Prostate gland (tissue), 2 donors: ENCODE data around the gene TSPAN3. TPM values are rescaled to one million over a fixed set of nuclear protein-coding genes. Genes with fewer than 3 reads are reported as not detected.

Experiments
- DNase-seq: peaks from one replicate; pipeline ENCODE4 v3.0.0-alpha.2; 2019; ENCODE audit warnings: low spot score
- H3K27ac ChIP-seq, 2 donors: fragments of 200-600 bp; sonication (generic); 2 replicates each; pipeline ENCODE4 v1.5.1; 2017 to 2019
- H3K27me3 ChIP-seq: fragments of 200-600 bp; sonication (generic); replicated peaks from 2 replicates; pipeline ENCODE4 v1.5.1; 2019; ENCODE audit not compliant: insufficient read depth
- H3K36me3 ChIP-seq, 2 donors: fragments of 200-600 bp; sonication (generic); 1 replicate in 1 of 2; 2 replicates in 1 of 2; pipeline versions ENCODE4 v1.5.1 to v1.8.1; 2017 to 2019
- H3K4me1 ChIP-seq: fragments of 200-600 bp; sonication (generic); replicated peaks from 2 replicates; pipeline ENCODE4 v1.5.1; 2019
- H3K4me3 ChIP-seq, 2 donors: fragments of 200-600 bp; sonication (generic); 2 replicates each; pipeline ENCODE4 v1.5.1; 2017 to 2019
- H3K9me3 ChIP-seq: fragments of 200-600 bp; sonication (generic); 2 replicates; pipeline ENCODE4 v1.5.1; 2017
- POLR2A ChIP-seq: fragments of 450-650 bp; IDR thresholded peaks from one replicate; pipeline ENCODE4 v1.6.1; 2016; ENCODE audit warnings: antibody characterized with exemption, mild to moderate bottlenecking
- POLR2AphosphoS5 ChIP-seq: sonication (generic); formaldehyde crosslinking; IDR thresholded peaks from one replicate; pipeline ENCODE4 v1.6.1; 2017; ENCODE audit warnings: antibody characterized with exemption
- WGBS: methylation state at CpG from one replicate; pipeline ENCODE4 v1.1.5; 2018; 5-methylcytosine and 5-hydroxymethylcytosine counted together
- intact Hi-C: fragments of 100-400 bp; cut with DNase I; formaldehyde crosslinking; loops from one replicate; pipeline ENCODE4 v1.14.2; 2022
- total RNA-seq, 2 donors: library from RNA; depleted of rRNA; stranded (reverse); fragments of >200 nt; gene quantifications; one replicate each; pipeline ENCODE4 v1.1.0, GENCODE V29; 2016
- TF ChIP-seq, protein P1 (sequence below), 4 experiments: fragments of 200-600 bp in 2 of 4; fragments of 450-650 bp in 2 of 4; sonication (generic) in 2 of 4; IDR thresholded peaks; 1 replicate in 3 of 4; 2 replicates in 1 of 4; pipeline ENCODE4 v1.5.1; 2016 to 2019; ENCODE audit warnings: antibody characterized with exemption in 4 of 4, mild to moderate bottlenecking in 2 of 4, moderate library complexity in 2 of 4

Gene TSPAN3
- total RNA-seq, 2 donors from 2014 or later = 234 to 238 TPM

DNA sequence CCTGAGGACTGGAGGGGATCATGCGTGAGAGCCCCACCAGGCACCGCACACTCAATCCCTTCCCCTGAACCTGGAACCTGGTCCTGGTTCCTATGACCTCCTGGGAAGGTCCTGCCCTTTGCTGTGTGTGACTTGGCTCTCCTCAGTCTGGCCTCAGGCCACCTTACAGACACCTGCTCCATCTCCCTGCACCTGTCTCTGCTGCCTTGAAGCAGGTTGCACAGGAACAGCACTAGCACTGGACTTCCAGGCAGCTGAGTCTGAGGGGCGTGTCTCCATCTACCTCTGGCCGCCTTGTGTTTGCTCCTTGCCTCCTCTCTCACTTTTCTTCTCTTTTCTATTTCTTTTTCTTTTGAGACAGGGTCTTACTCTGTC is 60.6 kb downstream of the TSPAN3 start:
- intact Hi-C loops = no loop called here
- no peak overlapping the region for H3K27ac ChIP-seq
- 91% methylated on average over 4 of the region's 4 CpGs for WGBS
- TF ChIP-seq POLR2A = no peak
- TF ChIP-seq, protein P1, sequence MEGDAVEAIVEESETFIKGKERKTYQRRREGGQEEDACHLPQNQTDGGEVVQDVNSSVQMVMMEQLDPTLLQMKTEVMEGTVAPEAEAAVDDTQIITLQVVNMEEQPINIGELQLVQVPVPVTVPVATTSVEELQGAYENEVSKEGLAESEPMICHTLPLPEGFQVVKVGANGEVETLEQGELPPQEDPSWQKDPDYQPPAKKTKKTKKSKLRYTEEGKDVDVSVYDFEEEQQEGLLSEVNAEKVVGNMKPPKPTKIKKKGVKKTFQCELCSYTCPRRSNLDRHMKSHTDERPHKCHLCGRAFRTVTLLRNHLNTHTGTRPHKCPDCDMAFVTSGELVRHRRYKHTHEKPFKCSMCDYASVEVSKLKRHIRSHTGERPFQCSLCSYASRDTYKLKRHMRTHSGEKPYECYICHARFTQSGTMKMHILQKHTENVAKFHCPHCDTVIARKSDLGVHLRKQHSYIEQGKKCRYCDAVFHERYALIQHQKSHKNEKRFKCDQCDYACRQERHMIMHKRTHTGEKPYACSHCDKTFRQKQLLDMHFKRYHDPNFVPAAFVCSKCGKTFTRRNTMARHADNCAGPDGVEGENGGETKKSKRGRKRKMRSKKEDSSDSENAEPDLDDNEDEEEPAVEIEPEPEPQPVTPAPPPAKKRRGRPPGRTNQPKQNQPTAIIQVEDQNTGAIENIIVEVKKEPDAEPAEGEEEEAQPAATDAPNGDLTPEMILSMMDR (IDR thresholded peaks at IDR 0.05) = no peak
- TF ChIP-seq POLR2AphosphoS5 = no peak
- no peaks in the 10 kb centered on the region for H3K4me1 ChIP-seq
- no peak for DNase-seq
- H3K9me3 ChIP-seq = no peaks in the 10 kb centered on the region
- H3K36me3 ChIP-seq = no peaks in the 10 kb centered on the region
- no peak overlapping the region for H3K4me3 ChIP-seq
- H3K27me3 ChIP-seq = no peaks in the 10 kb centered on the region

DNA sequence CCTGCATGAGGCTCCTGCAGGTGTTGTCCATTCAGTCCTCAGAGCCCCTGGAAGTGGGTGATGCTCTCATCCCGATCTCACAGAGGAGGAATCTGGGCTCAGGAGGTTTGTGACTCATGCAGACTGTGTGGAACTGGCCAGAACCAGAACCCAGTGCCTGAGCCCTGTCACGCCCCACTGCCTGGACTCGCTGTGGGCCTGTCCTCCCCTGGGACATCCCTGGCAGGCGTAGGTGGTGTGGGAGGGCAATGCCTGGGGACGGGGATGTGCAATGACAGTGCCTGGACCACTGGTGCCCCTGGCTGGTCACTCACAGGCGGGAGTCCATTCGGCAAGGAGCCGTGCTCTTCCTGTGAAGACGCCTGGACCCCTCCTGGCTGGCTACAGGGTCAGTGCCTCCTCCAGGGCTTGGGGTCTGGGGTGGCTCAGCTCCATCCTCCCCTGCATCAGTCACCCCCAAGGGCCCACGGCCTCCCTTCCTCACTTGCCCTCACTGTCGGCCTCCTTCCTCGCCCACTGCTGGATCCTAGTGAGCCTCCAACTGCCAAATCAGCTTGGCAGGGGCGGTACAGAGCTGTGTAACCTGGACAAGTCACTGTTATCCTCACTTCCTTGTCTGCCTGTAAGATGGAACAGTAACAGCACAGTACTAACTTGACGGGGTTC is 61.1 kb downstream of the TSPAN3 start:
- 87% methylated on average over 14 of the region's 14 CpGs for WGBS
- H3K4me1 ChIP-seq = no peaks in the 10 kb centered on the region
- H3K27ac ChIP-seq = no peak overlapping the region
- no peak overlapping the region for H3K4me3 ChIP-seq
- TF ChIP-seq POLR2A = no peak
- TF ChIP-seq POLR2AphosphoS5 = no peak
- TF ChIP-seq, protein P1 (IDR thresholded peaks at IDR 0.05) = no peak
- H3K9me3 ChIP-seq = no peaks in the 10 kb centered on the region
- no peaks in the 10 kb centered on the region for H3K27me3 ChIP-seq
- intact Hi-C loops = no loop called here
- no peak for DNase-seq
- H3K36me3 ChIP-seq = no peaks in the 10 kb centered on the region

DNA sequence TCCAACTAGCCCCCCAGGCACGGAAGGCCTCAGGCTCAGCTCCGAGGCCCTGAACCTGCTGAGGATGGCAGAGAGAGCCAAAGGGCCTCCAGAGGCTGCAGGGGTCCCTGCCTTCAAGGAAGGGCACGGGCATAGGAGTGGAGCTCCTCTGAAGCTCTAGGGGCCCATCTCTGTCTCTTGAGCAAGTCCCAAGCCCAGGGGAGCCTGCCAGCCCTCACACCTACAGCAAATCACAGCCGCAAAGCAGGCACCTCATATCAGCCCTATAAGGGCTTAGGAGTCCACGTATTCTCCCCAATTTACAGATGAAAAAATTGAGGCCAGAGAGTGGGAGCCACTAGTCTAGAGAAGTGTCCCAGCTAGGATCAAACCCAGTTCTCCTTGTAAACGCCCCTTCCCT is 61.7 kb downstream of the TSPAN3 start:
- H3K27ac ChIP-seq = no peak overlapping the region
- no peaks in the 10 kb centered on the region for H3K9me3 ChIP-seq
- H3K27me3 ChIP-seq = no peaks in the 10 kb centered on the region
- DNase-seq = no peak
- intact Hi-C loops = no loop called here
- no peaks in the 10 kb centered on the region for H3K36me3 ChIP-seq
- no peaks in the 10 kb centered on the region for H3K4me1 ChIP-seq
- WGBS = 92% methylated on average over 6 of the region's 6 CpGs
- no peak overlapping the region for H3K4me3 ChIP-seq
- TF ChIP-seq POLR2AphosphoS5 = no peak
- TF ChIP-seq POLR2A = no peak

DNA sequence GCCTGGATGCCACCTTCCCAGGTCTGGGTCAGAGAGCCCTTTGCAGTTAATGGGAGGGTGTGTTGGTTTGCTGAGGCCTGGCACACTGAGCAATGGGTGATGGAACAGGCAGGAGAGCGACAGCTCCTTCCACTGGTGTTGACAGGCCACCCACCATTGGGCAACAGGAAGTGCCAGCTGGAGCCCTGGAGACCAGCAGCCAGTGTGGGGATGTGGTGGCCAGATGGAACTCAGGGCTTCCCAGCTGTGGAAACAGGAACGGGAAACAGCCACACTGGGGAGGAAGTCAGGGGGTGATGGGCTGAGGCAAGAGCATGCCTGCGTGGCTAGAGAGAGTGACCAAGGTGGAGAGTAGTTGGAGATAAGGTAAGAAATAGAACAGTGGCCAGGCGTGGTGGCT is 66.7 kb downstream of the TSPAN3 start:
- H3K4me1 ChIP-seq = no peaks in the 10 kb centered on the region
- H3K4me3 ChIP-seq = no peak overlapping the region
- H3K27ac ChIP-seq = no peak overlapping the region
- WGBS = 87% methylated on average over 4 of the region's 4 CpGs
- no peak for DNase-seq
- no peaks in the 10 kb centered on the region for H3K27me3 ChIP-seq
- H3K9me3 ChIP-seq = no peaks in the 10 kb centered on the region
- no peaks in the 10 kb centered on the region for H3K36me3 ChIP-seq
- TF ChIP-seq POLR2A = no peak
- TF ChIP-seq, protein P1 (IDR thresholded peaks at IDR 0.05) = no peak
- no peak for TF ChIP-seq POLR2AphosphoS5
- intact Hi-C loops = no loop called here

DNA sequence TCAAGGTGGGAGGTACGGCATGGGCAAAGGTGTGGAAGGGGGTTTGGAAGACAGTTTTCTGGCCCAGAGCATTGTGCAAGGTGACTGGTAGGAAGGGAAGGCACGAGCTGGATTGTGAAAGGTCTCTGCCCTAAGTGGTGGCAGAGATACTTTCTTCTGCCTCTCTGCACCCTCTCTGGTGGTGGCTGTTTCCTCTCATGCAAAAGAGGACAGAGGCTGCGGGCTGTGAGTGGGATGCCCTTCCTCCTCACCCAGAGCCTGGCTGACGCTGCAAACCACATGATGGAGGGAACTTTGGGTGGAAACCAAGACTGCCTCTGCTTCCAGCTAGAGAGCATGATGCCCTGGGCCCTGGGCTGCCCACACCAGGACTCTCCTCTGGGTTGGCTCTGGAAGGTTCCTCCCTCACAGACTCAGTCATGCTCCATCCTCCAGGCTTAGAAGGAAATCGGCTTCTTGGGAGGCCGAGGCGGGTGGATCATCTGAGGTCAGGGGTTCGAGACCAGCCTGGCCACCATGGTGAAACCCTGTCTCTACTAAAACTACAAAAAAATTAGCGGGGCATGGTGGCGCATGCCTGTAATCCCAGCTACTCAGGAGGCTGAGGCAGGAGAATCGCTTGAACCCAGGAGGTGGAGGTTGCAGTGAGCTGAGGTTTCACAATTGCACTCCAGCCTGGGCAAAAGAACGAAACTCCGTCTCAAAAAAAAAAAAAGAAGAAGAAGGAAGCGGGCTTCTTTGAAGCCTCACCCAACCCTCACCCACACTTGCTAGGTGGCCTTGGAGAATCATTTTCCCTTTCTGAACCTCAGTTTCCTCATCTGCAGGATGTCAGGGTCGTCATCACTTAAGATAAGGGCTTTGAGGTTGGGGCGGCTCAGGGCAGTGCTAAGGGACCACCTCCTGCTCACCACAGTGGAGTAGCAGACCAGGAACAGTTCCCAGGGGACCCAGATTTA is 67.7 kb downstream of the TSPAN3 start:
- no peaks in the 10 kb centered on the region for H3K4me1 ChIP-seq
- no peaks in the 10 kb centered on the region for H3K27me3 ChIP-seq
- no peaks in the 10 kb centered on the region for H3K9me3 ChIP-seq
- intact Hi-C loops = no loop called here
- no peak overlapping the region for H3K4me3 ChIP-seq
- no peaks in the 10 kb centered on the region for H3K36me3 ChIP-seq
- H3K27ac ChIP-seq = no peak overlapping the region
- 84% methylated on average over 16 of the region's 16 CpGs for WGBS
- DNase-seq = no peak
- TF ChIP-seq, protein P1 (IDR thresholded peaks at IDR 0.05) = no peak
- no peak for TF ChIP-seq POLR2A
- no peak for TF ChIP-seq POLR2AphosphoS5
